IMR-90 (cell line): ENCODE data around the gene CAMTA1. TPM values are rescaled to one million over a fixed set of nuclear protein-coding genes. Genes with fewer than 3 reads are reported as not detected.

Experiments used
- ATAC-seq: fragments of 200-7000 bp; cut with Tn5 transposase; 2 replicates; pipeline ENCODE4 v1.9.1; 2020; ENCODE audit warnings: low read depth, mild to moderate bottlenecking, moderate library complexity
- BruUV-seq: library from RNA; stranded (reverse); fragments of 400-500 nt; replicated peaks from 2 replicates; lab custom pipeline; 2021; lab: Mats Ljungman, UMichigan
- CTCF ChIA-PET: fragments of 300-600 bp; formaldehyde crosslinking; extraction: SDS; loops from one replicate; lab custom pipeline; 2021; ENCODE audit warnings: antibody characterized with exemption; lab: Yijun Ruan, JAX
- POLR2A ChIA-PET: fragments of 300-600 bp; sonication (Branson Sonifier 250); formaldehyde crosslinking; loops from one replicate; lab custom pipeline; 2022; ENCODE audit warnings: antibody characterized with exemption; ENCODE audit not compliant: unreplicated experiment; lab: Charles Lee
- DNase-seq: peaks from one replicate; pipeline ENCODE4 v3.0.0; 2013
- H2AFZ ChIP-seq: replicated peaks from 2 replicates; pipeline ENCODE3; 2013; ENCODE audit warnings: low read length, mild to moderate bottlenecking; ENCODE audit not compliant: poor library complexity
- H2AK5ac ChIP-seq: 2 replicates; pipeline ENCODE4 v1.6.1; 2013; ENCODE audit warnings: low read depth, low read length, inconsistent platforms
- H2AK9ac ChIP-seq: replicated peaks from 2 replicates; pipeline ENCODE3; 2013; ENCODE audit warnings: mild to moderate bottlenecking, low read depth, low read length, moderate library complexity; ENCODE audit not compliant: poor library complexity
- H2BK120ac ChIP-seq: 2 replicates; pipeline ENCODE4 v1.6.1; 2013; ENCODE audit warnings: low read depth, low read length, inconsistent platforms
- H2BK15ac ChIP-seq: 3 replicates; pipeline ENCODE4 v1.6.1; 2013; ENCODE audit warnings: low read depth, low read length, inconsistent platforms
- H2BK20ac ChIP-seq: 2 replicates; pipeline ENCODE4 v1.6.1; 2013; ENCODE audit warnings: low read depth, mild to moderate bottlenecking, inconsistent platforms, low read length, moderate library complexity
- H2BK5ac ChIP-seq: 2 replicates; pipeline ENCODE4 v1.6.1; 2013; ENCODE audit warnings: mild to moderate bottlenecking, low read depth, low read length, inconsistent platforms; ENCODE audit not compliant: poor library complexity, severe bottlenecking
- H3K14ac ChIP-seq: replicated peaks from 2 replicates; pipeline ENCODE4 v1.6.1; 2013; ENCODE audit warnings: low read depth, low read length, inconsistent platforms
- H3K18ac ChIP-seq: 2 replicates; pipeline ENCODE4 v1.6.1; 2013; ENCODE audit warnings: low read depth, low read length, control low read depth
- H3K23ac ChIP-seq: 2 replicates; pipeline ENCODE4 v1.6.1; 2013; ENCODE audit warnings: low read depth, low read length, inconsistent platforms
- H3K27ac ChIP-seq: 2 replicates; pipeline ENCODE4 v1.5.1; 2013; ENCODE audit warnings: mild to moderate bottlenecking, control low read depth, low read length; ENCODE audit not compliant: insufficient read depth
- H3K27me3 ChIP-seq: 2 replicates; pipeline ENCODE4 v1.6.1; 2013; ENCODE audit warnings: low read length; ENCODE audit not compliant: control insufficient read depth, insufficient read depth
- H3K36me3 ChIP-seq: 2 replicates; pipeline ENCODE4 v1.6.1; 2013; ENCODE audit warnings: low read length, mixed read lengths; ENCODE audit not compliant: control insufficient read depth, insufficient read depth
- H3K4ac ChIP-seq: 2 replicates; pipeline ENCODE4 v1.6.1; 2013; ENCODE audit warnings: low read depth, low read length, inconsistent platforms
- H3K4me1 ChIP-seq: 2 replicates; pipeline ENCODE4 v1.6.1; 2013; ENCODE audit warnings: low read length, mixed read lengths; ENCODE audit not compliant: control insufficient read depth, insufficient read depth
- H3K4me2 ChIP-seq: 2 replicates; pipeline ENCODE4 v1.6.1; 2013; ENCODE audit warnings: low read depth, mild to moderate bottlenecking, control low read depth, low read length, moderate library complexity
- H3K4me3 ChIP-seq: 2 replicates; pipeline ENCODE4 v1.5.1; 2013; ENCODE audit warnings: low read depth, mild to moderate bottlenecking, control low read depth, low read length, moderate library complexity; ENCODE audit not compliant: insufficient read depth
- H3K56ac ChIP-seq: 2 replicates; pipeline ENCODE4 v1.6.1; 2013; ENCODE audit warnings: low read length, inconsistent platforms; ENCODE audit not compliant: insufficient read depth; ENCODE audit errors: extremely low read depth
- H3K79me1 ChIP-seq, 2 experiments: 2 replicates each; pipeline ENCODE4 v1.6.1; 2013; ENCODE audit warnings: low read length in 2 of 2, inconsistent platforms in 1 of 2, low read depth in 1 of 2
- H3K9ac ChIP-seq: 2 replicates; pipeline ENCODE4 v1.6.1; 2013; ENCODE audit warnings: low read depth, low read length, control low read depth
- H3K9me1 ChIP-seq: 2 replicates; pipeline ENCODE4 v1.6.1; 2013; ENCODE audit warnings: low read length, inconsistent platforms; ENCODE audit not compliant: insufficient read depth
- H3K9me3 ChIP-seq: 2 replicates; pipeline ENCODE4 v1.6.1; 2013; ENCODE audit warnings: low read length; ENCODE audit not compliant: control insufficient read depth, insufficient read depth
- H4K20me1 ChIP-seq: 2 replicates; pipeline ENCODE4 v1.6.1; 2013; ENCODE audit warnings: low read length, inconsistent platforms; ENCODE audit not compliant: insufficient read depth
- H4K5ac ChIP-seq: 2 replicates; pipeline ENCODE4 v1.6.1; 2013; ENCODE audit warnings: mild to moderate bottlenecking, low read depth, low read length, control low read depth
- H4K8ac ChIP-seq, 2 experiments: 2 replicates each; pipeline ENCODE4 v1.6.1; 2013; ENCODE audit warnings: low read depth in 2 of 2, low read length in 2 of 2, control low read depth in 1 of 2, inconsistent platforms in 1 of 2
- H4K91ac ChIP-seq: 2 replicates; pipeline ENCODE4 v1.6.1; 2013; ENCODE audit warnings: low read depth, low read length, inconsistent platforms; ENCODE audit not compliant: insufficient read depth
- BHLHE40 ChIP-seq: fragments of 150-350 bp; IDR thresholded peaks from 2 replicates; pipeline ENCODE4 v1.6.1; 2016; ENCODE audit warnings: mild to moderate bottlenecking, low read depth, low read length
- CEBPB ChIP-seq: IDR thresholded peaks from 2 replicates; pipeline ENCODE4 v1.6.1; 2012; ENCODE audit warnings: low read depth, low read length, improper control_type of control experiment
- CHD1 ChIP-seq: IDR thresholded peaks from 2 replicates; pipeline ENCODE4 v1.6.1; 2012; ENCODE audit warnings: low read depth, low read length, improper control_type of control experiment
- CTCF ChIP-seq: conservative IDR thresholded peaks from 2 replicates; pipeline ENCODE4 v1.5.1; 2012; ENCODE audit warnings: mild to moderate bottlenecking, low read depth, low read length, improper control_type of control experiment
- ELK1 ChIP-seq: fragments of 150-350 bp; IDR thresholded peaks from 2 replicates; pipeline ENCODE4 v1.6.1; 2016; ENCODE audit warnings: low read depth, mild to moderate bottlenecking, low read length, moderate library complexity, borderline replicate concordance
- FOS ChIP-seq: fragments of 150-350 bp; IDR thresholded peaks from 2 replicates; pipeline ENCODE4 v1.6.1; 2016; ENCODE audit warnings: low read depth, low read length
- MAFK ChIP-seq: IDR thresholded peaks from 2 replicates; pipeline ENCODE4 v1.6.1; 2012; ENCODE audit warnings: low read depth, low read length, improper control_type of control experiment
- MAZ ChIP-seq: IDR thresholded peaks from 2 replicates; pipeline ENCODE4 v1.6.1; 2012; ENCODE audit warnings: low read depth, mild to moderate bottlenecking, low read length, improper control_type of control experiment, moderate library complexity, borderline replicate concordance
- MXI1 ChIP-seq: IDR thresholded peaks from 2 replicates; pipeline ENCODE4 v1.6.1; 2012; ENCODE audit warnings: low read depth, mild to moderate bottlenecking, low read length, moderate library complexity, borderline replicate concordance
- POLR2A ChIP-seq: IDR thresholded peaks from 2 replicates; pipeline ENCODE4 v1.6.1; 2012; ENCODE audit warnings: mild to moderate bottlenecking, low read depth, low read length
- RAD21 ChIP-seq: IDR thresholded peaks from 2 replicates; pipeline ENCODE4 v1.6.1; 2012; ENCODE audit warnings: low read length, improper control_type of control experiment
- RCOR1 ChIP-seq: IDR thresholded peaks from 2 replicates; pipeline ENCODE4 v1.6.1; 2012; ENCODE audit warnings: mild to moderate bottlenecking, low read length, improper control_type of control experiment; ENCODE audit not compliant: insufficient replicate concordance
- RFX5 ChIP-seq: IDR thresholded peaks from 2 replicates; pipeline ENCODE4 v1.8.0; 2012; ENCODE audit warnings: low read depth, mild to moderate bottlenecking, low read length, moderate library complexity
- SMC3 ChIP-seq: fragments of 150-350 bp; IDR thresholded peaks from 2 replicates; pipeline ENCODE4 v1.6.1; 2016; ENCODE audit warnings: low read depth, mild to moderate bottlenecking, antibody characterized with exemption, low read length, moderate library complexity
- USF2 ChIP-seq: fragments of 150-350 bp; IDR thresholded peaks from 2 replicates; pipeline ENCODE4 v1.6.1; 2017; ENCODE audit warnings: mild to moderate bottlenecking, antibody characterized with exemption, low read length, low read depth
- WGBS, 2 experiments: methylation state at CpG; one replicate each; pipeline versions ENCODE4 v1.1.5 to v1.1.7; 2013; ENCODE audit warnings: missing lambda C conversion rate in 2 of 2; ENCODE audit not compliant: insufficient read length in 1 of 2; ENCODE audit errors: extremely low coverage in 2 of 2; 5-methylcytosine and 5-hydroxymethylcytosine counted together
- dilution Hi-C: fragments of 300-500 bp; cut with HindIII; formaldehyde crosslinking; loops from one replicate; pipeline ENCODE4 v1.14.3; 2018; ENCODE audit warnings: low sequenced_read_pairs; ENCODE audit not compliant: unreplicated experiment
- in situ Hi-C: fragments of 300-500 bp; cut with MboI; formaldehyde crosslinking; loops from 3 replicates; pipeline ENCODE4 v1.14.3; 2019; ENCODE audit warnings: low sequenced_read_pairs, inconsistent platforms, mixed read lengths
- intact Hi-C: fragments of 100-400 bp; cut with micrococcal nuclease; formaldehyde crosslinking; loops from 2 replicates; pipeline ENCODE4 v1.10.0; 2022
- polyA plus RNA-seq, 3 experiments: library from polyadenylated mRNA; depleted of rRNA; stranded (reverse); fragments of >200 nt; gene quantifications; 2 replicates each; pipeline ENCODE4 v1.2.3, GENCODE V29; 2012; ENCODE audit warnings: low replicate concordance in 1 of 3
- total RNA-seq: library from RNA; depleted of rRNA; stranded (reverse); fragments of >200 nt; gene quantifications from 2 replicates; pipeline ENCODE4 v1.2.3, GENCODE V29; 2012

The CAMTA1 gene
- total and polyA plus RNA-seq, 2 of the 4 experiments (the other 2 are of a cell fraction): 35.5 to 74.3 TPM

GRCh38 chr1:7675431-7676273 lies 890.4 kb downstream of the CAMTA1 start:
- Histone ChIP-seq H4K20me1 (no peaks in the 10 kb centered on the region), H2BK120ac (no peak overlapping the region), H3K27me3 (peaks cover 52% of the 10 kb centered on the region), H2BK20ac (no peak overlapping the region), H2AK5ac (no peak overlapping the region), H3K18ac (no peak overlapping the region), H4K91ac (no peak overlapping the region), H3K9me3 (no peaks in the 10 kb centered on the region), H3K4me2 (no peak overlapping the region), H3K9ac (no peak overlapping the region), H2AK9ac (no peak overlapping the region), H3K4me3 (no peak overlapping the region), H3K36me3 (no peaks in the 10 kb centered on the region), H3K27ac (no peak overlapping the region), H3K79me1 (no peaks in the 10 kb centered on the region), H3K4ac (no peak overlapping the region), H4K8ac (no peak overlapping the region), H3K14ac (no peak overlapping the region), H2AFZ (no peak overlapping the region), H3K4me1 (no peaks in the 10 kb centered on the region), H2BK15ac (no peak overlapping the region), H3K56ac (no peak overlapping the region), H3K23ac (no peak overlapping the region), H4K5ac (no peak overlapping the region), H3K9me1 (no peaks in the 10 kb centered on the region), H2BK5ac (no peak overlapping the region)
- intact Hi-C loops: no loop called here
- ATAC-seq: no peak
- dilution Hi-C loops: no loop called here
- 63% methylated on average over 14 of the region's 19 CpGs; no CpG with 5 or more reads in 1 of the 2 experiments for WGBS, 2 experiments
- no TSS peak for BruUV-seq
- in situ Hi-C loops: no loop called here
- DNase-seq: no peak
- POLR2A ChIA-PET: no interaction called here
- CTCF ChIA-PET: interaction anchor here (3.1 kb wide), 1 partner anchor 77 kb away, joined by 10 read pairs; no protein-coding TSS in a partner anchor
- TF ChIP-seq MXI1: no peak
- TF ChIP-seq FOS: no peak
- TF ChIP-seq MAFK: no peak
- TF ChIP-seq CEBPB: no peak
- no peak for TF ChIP-seq BHLHE40
- no peak for TF ChIP-seq RFX5
- TF ChIP-seq ELK1: no peak
- no peak for TF ChIP-seq RAD21
- no peak for TF ChIP-seq POLR2A
- TF ChIP-seq SMC3: no peak
- TF ChIP-seq CHD1: no peak
- no peak for TF ChIP-seq MAZ
- no peak for TF ChIP-seq CTCF
- no peak for TF ChIP-seq USF2
- no peak for TF ChIP-seq RCOR1
